KMS-11 (cell line): Measurements from ENCODE around the gene TENT4B.

Experiments used
- H2AFZ ChIP-seq: fragments of 200-600 bp; sonication (generic); 2 replicates; pipeline ENCODE4 v1.6.1; 2016; ENCODE audit warnings: antibody characterized with exemption, mixed run types, low read depth
- H3K27ac ChIP-seq: fragments of 200-600 bp; sonication (generic); 2 replicates; pipeline ENCODE4 v1.6.1; 2016; ENCODE audit warnings: mild to moderate bottlenecking, mixed run types
- H3K27me3 ChIP-seq: fragments of 200-600 bp; sonication (generic); 2 replicates; pipeline ENCODE4 v1.6.1; 2017; ENCODE audit warnings: mild to moderate bottlenecking, low read depth, mixed run types, moderate library complexity; ENCODE audit not compliant: insufficient read depth
- H3K36me3 ChIP-seq: fragments of 200-600 bp; sonication (generic); 2 replicates; pipeline ENCODE4 v1.6.1; 2017; ENCODE audit warnings: mild to moderate bottlenecking, mixed run types; ENCODE audit not compliant: insufficient read depth
- H3K4me1 ChIP-seq: fragments of 200-600 bp; sonication (generic); 2 replicates; pipeline ENCODE4 v1.6.1; 2016; ENCODE audit warnings: mild to moderate bottlenecking, low read depth, mixed run types; ENCODE audit not compliant: poor library complexity, severe bottlenecking
- H3K4me2 ChIP-seq: fragments of 200-600 bp; sonication (generic); 2 replicates; pipeline ENCODE4 v1.7.0; 2016; ENCODE audit warnings: mild to moderate bottlenecking, mixed run types
- H3K4me3 ChIP-seq: fragments of 200-600 bp; sonication (generic); IDR thresholded peaks from 2 replicates; pipeline ENCODE4 v1.6.1; 2017; ENCODE audit warnings: low read depth, low read length, mixed read lengths; ENCODE audit not compliant: insufficient read depth
- H3K79me2 ChIP-seq: fragments of 200-600 bp; sonication (generic); 2 replicates; pipeline ENCODE4 v1.6.1; 2016; ENCODE audit warnings: low read depth, mixed run types; ENCODE audit not compliant: insufficient read depth
- H3K9ac ChIP-seq: fragments of 200-600 bp; sonication (generic); 2 replicates; pipeline ENCODE4 v1.6.1; 2016; ENCODE audit warnings: mild to moderate bottlenecking, mixed run types
- H4K20me1 ChIP-seq: fragments of 200-600 bp; sonication (generic); 2 replicates; pipeline ENCODE4 v1.6.1; 2016; ENCODE audit warnings: mild to moderate bottlenecking, mixed run types; ENCODE audit not compliant: insufficient read depth
- CTCF ChIP-seq: fragments of 200-600 bp; sonication (generic); conservative IDR thresholded peaks from 2 replicates; pipeline ENCODE4 v1.6.1; 2017; ENCODE audit warnings: low read depth, mild to moderate bottlenecking, antibody characterized with exemption, low read length, moderate library complexity, mixed read lengths

The TENT4B gene

GRCh38 chr16:50172195-50172922 is 19.3 kb downstream of the TENT4B start:
- peaks cover 12% of the 10 kb centered on the region for H4K20me1 ChIP-seq
- no peak overlapping the region for H3K4me3 ChIP-seq
- no peak overlapping the region for H3K27ac ChIP-seq
- TF ChIP-seq CTCF = no peak
- H3K79me2 ChIP-seq = peaks cover 97% of the 10 kb centered on the region
- H3K36me3 ChIP-seq = no peaks in the 10 kb centered on the region
- no peak overlapping the region for H3K9ac ChIP-seq
- H3K4me2 ChIP-seq = no peak overlapping the region; the same call in 1 of the 2 replicates
- H3K4me1 ChIP-seq = peaks cover 75% of the 10 kb centered on the region
- no peak overlapping the region for H2AFZ ChIP-seq
- H3K27me3 ChIP-seq = no peaks in the 10 kb centered on the region

- Histone ChIP-seq H3K79me2 (peaks cover 97% of the 10 kb centered on the region), H3K4me3 (no peak overlapping the region), H3K4me1 (peaks cover 77% of the 10 kb centered on the region), H3K27ac (no peak overlapping the region), H3K9ac (no peak overlapping the region), H4K20me1 (peaks cover 12% of the 10 kb centered on the region), H3K4me2 (no peak overlapping the region), H3K36me3 (no peaks in the 10 kb centered on the region), H3K27me3 (no peaks in the 10 kb centered on the region), H2AFZ (no peak overlapping the region)
- no peak for TF ChIP-seq CTCF
Measured at GRCh38 chr16:50173316-50173715, 20.2 kb downstream of the TENT4B start.

- no peaks in the 10 kb centered on the region for H3K36me3 ChIP-seq
- H3K4me1 ChIP-seq = peaks cover 65% of the 10 kb centered on the region
- H3K4me2 ChIP-seq = no peak overlapping the region
- H4K20me1 ChIP-seq = peaks cover 12% of the 10 kb centered on the region
- H3K9ac ChIP-seq = no peak overlapping the region
- no peak overlapping the region for H3K27ac ChIP-seq
- H3K27me3 ChIP-seq = no peaks in the 10 kb centered on the region
- no peak overlapping the region for H2AFZ ChIP-seq
- TF ChIP-seq CTCF = no peak
- H3K4me3 ChIP-seq = no peak overlapping the region
- peaks cover 95% of the 10 kb centered on the region for H3K79me2 ChIP-seq
Measured at GRCh38 chr16:50178491-50178941, 25.4 kb downstream of the TENT4B start.

DNA sequence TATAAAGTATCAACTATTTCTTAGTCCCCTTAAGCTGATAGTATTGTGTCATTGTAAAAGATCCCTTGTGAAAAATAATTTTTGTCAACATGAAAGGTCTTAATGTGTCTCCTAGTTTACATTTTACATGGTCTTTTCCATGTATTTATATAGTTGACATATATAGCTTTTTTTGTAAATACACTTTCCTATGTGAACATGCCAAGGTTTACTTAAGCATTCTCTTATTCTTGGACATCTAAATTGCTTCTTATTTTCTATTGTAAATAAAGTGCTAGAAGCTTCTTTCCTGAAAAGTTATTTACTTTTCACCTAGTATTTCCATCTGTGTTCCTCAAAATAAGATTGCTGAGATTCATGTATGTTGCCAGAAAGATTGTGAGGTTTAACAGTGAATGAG is 29.3 kb downstream of the TENT4B start:
- peaks cover 17% of the 10 kb centered on the region for H4K20me1 ChIP-seq
- no peaks in the 10 kb centered on the region for H3K27me3 ChIP-seq
- TF ChIP-seq CTCF = no peak
- H3K4me1 ChIP-seq = peaks cover 60% of the 10 kb centered on the region
- peaks cover 95% of the 10 kb centered on the region for H3K79me2 ChIP-seq
- no peak overlapping the region for H3K4me2 ChIP-seq
- no peak overlapping the region for H3K27ac ChIP-seq
- no peak overlapping the region for H3K4me3 ChIP-seq
- H3K36me3 ChIP-seq = no peaks in the 10 kb centered on the region
- H3K9ac ChIP-seq = no peak overlapping the region
- no peak overlapping the region for H2AFZ ChIP-seq
